ENCODE measurements around the gene ENO2. TPM values are rescaled to one million over a fixed set of nuclear protein-coding genes. Genes with fewer than 3 reads are reported as not detected.

ENO2 gene
- total RNA-seq, 1 donor = 13.4 TPM

DNA sequence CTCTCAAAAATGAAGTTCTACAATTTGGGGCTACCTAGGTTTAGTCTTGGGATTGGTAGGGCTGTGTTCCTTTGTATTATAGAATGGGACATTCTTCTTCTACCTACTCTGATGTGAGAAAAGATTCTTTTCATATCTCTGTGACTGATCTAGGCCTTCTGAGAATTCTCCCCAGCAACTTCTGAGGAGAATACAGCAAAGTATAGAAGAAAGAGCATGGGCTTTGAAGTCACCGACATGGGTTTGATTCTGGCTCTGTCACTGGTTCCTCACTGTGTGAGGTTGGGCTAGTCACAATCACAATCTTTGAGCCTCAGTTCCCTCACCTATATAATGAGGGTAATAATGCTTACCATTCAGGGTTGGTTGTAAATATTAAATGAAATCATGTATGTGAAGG is 18.4 kb downstream of the ENO2 start:
- no peaks in the 10 kb centered on the region for H3K27me3 ChIP-seq (ENCODE audit: insufficient read depth, low read length)
- no peak overlapping the region for H3K27ac ChIP-seq (ENCODE audit: low read depth, low read length)
- DNase-seq (ENCODE audit: insufficient read length, low spot score, missing footprints) = no peak
- no peak overlapping the region for H2AFZ ChIP-seq (ENCODE audit: low read length)
- no peak overlapping the region for H3K4me2 ChIP-seq (ENCODE audit: insufficient read depth, low read length)
- peaks cover 30% of the 10 kb centered on the region for H3K36me3 ChIP-seq (ENCODE audit: insufficient read depth, low read length)
- H4K20me1 ChIP-seq (ENCODE audit: insufficient read depth, low read length) = peaks cover 44% of the 10 kb centered on the region
- no peak overlapping the region for H3K4me3 ChIP-seq (ENCODE audit: insufficient read depth, low read length)
- H3K79me2 ChIP-seq (ENCODE audit: insufficient read depth, low read length) = peaks cover 59% of the 10 kb centered on the region
- no peak for TF ChIP-seq CTCF (IDR thresholded peaks at IDR 0.05; ENCODE audit: extremely low read depth, low read depth, low read length)
- peaks cover 40% of the 10 kb centered on the region for H3K4me1 ChIP-seq (ENCODE audit: insufficient read depth, low read length)
- H3K9me3 ChIP-seq (ENCODE audit: low read depth, low read length) = no peaks in the 10 kb centered on the region

GRCh38 chr12:6934110-6934509 is 19.7 kb downstream of the ENO2 start:
- Histone ChIP-seq H4K20me1 (ENCODE audit: insufficient read depth, low read length) (peaks cover 41% of the 10 kb centered on the region), H3K4me3 (ENCODE audit: insufficient read depth, low read length) (no peak overlapping the region), H3K4me2 (ENCODE audit: insufficient read depth, low read length) (no peak overlapping the region), H3K4me1 (ENCODE audit: insufficient read depth, low read length) (peaks cover 45% of the 10 kb centered on the region), H3K27ac (ENCODE audit: low read depth, low read length) (peak overlapping the region; percentile 60), H3K36me3 (ENCODE audit: insufficient read depth, low read length) (peaks cover 39% of the 10 kb centered on the region), H3K27me3 (ENCODE audit: insufficient read depth, low read length) (no peaks in the 10 kb centered on the region), H3K9me3 (ENCODE audit: low read depth, low read length) (no peaks in the 10 kb centered on the region), H2AFZ (ENCODE audit: low read length) (no peak overlapping the region), H3K79me2 (ENCODE audit: insufficient read depth, low read length) (peaks cover 53% of the 10 kb centered on the region)
- TF ChIP-seq CTCF (IDR thresholded peaks at IDR 0.05; ENCODE audit: extremely low read depth, low read depth, low read length) = no peak
- peak; percentile 91 for DNase-seq (ENCODE audit: insufficient read length, low spot score, missing footprints)

DNA sequence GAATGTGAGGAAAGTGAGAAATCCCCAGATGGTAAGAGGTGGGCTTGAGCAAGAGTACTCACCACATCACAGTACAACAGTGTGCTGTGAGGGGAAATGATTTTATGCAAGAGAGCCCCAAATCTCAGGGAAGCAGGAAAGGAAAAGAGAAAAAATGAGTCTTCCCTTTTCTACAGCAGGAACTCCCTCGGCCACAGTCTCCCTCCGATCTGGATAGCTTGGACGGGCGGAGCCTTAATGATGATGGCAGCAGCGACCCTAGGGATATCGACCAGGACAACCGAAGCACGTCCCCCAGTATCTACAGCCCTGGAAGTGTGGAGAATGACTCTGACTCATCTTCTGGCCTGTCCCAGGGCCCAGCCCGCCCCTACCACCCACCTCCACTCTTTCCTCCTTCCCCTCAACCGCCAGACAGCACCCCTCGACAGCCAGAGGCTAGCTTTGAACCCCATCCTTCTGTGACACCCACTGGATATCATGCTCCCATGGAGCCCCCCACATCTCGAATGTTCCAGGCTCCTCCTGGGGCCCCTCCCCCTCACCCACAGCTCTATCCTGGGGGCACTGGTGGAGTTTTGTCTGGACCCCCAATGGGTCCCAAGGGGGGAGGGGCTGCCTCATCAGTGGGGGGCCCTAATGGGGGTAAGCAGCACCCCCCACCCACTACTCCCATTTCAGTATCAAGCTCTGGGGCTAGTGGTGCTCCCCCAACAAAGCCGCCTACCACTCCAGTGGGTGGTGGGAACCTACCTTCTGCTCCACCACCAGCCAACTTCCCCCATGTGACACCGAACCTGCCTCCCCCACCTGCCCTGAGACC is 21.2 kb downstream of the ENO2 start:
- H3K36me3 ChIP-seq (ENCODE audit: insufficient read depth, low read length) = peaks cover 50% of the 10 kb centered on the region
- no peak overlapping the region for H3K4me2 ChIP-seq (ENCODE audit: insufficient read depth, low read length)
- H3K27ac ChIP-seq (ENCODE audit: low read depth, low read length) = peak overlapping the region; percentile 12
- peaks cover 30% of the 10 kb centered on the region for H4K20me1 ChIP-seq (ENCODE audit: insufficient read depth, low read length)
- no peak overlapping the region for H2AFZ ChIP-seq (ENCODE audit: low read length)
- H3K4me3 ChIP-seq (ENCODE audit: insufficient read depth, low read length) = no peak overlapping the region
- no peak for DNase-seq (ENCODE audit: insufficient read length, low spot score, missing footprints)
- peaks cover 42% of the 10 kb centered on the region for H3K79me2 ChIP-seq (ENCODE audit: insufficient read depth, low read length)
- no peak for TF ChIP-seq CTCF (IDR thresholded peaks at IDR 0.05; ENCODE audit: extremely low read depth, low read depth, low read length)
- H3K27me3 ChIP-seq (ENCODE audit: insufficient read depth, low read length) = no peaks in the 10 kb centered on the region
- H3K4me1 ChIP-seq (ENCODE audit: insufficient read depth, low read length) = peaks cover 32% of the 10 kb centered on the region
- H3K9me3 ChIP-seq (ENCODE audit: low read depth, low read length) = no peaks in the 10 kb centered on the region

- H3K9me3 ChIP-seq (ENCODE audit: low read depth, low read length) = no peaks in the 10 kb centered on the region
- no peak overlapping the region for H3K4me2 ChIP-seq (ENCODE audit: insufficient read depth, low read length)
- no peak overlapping the region for H3K27ac ChIP-seq (ENCODE audit: low read depth, low read length)
- H3K4me3 ChIP-seq (ENCODE audit: insufficient read depth, low read length) = no peak overlapping the region
- peaks cover 56% of the 10 kb centered on the region for H3K36me3 ChIP-seq (ENCODE audit: insufficient read depth, low read length)
- H3K27me3 ChIP-seq (ENCODE audit: insufficient read depth, low read length) = no peaks in the 10 kb centered on the region
- DNase-seq (ENCODE audit: insufficient read length, low spot score, missing footprints) = no peak
- peaks cover 27% of the 10 kb centered on the region for H3K4me1 ChIP-seq (ENCODE audit: insufficient read depth, low read length)
- H4K20me1 ChIP-seq (ENCODE audit: insufficient read depth, low read length) = peaks cover 24% of the 10 kb centered on the region
- no peak overlapping the region for H2AFZ ChIP-seq (ENCODE audit: low read length)
- no peak for TF ChIP-seq CTCF (IDR thresholded peaks at IDR 0.05; ENCODE audit: extremely low read depth, low read depth, low read length)
- peaks cover 39% of the 10 kb centered on the region for H3K79me2 ChIP-seq (ENCODE audit: insufficient read depth, low read length)
Observed at GRCh38 chr12:6936194-6936635, 21.8 kb downstream of the ENO2 start.
